GM21786 (cell line): ENCODE measurements around the gene CTDSP1.

Source experiments
- ATAC-seq: cut with Tn5 transposase; IDR thresholded peaks from one replicate; pipeline ENCODE4 v1.9.1; 2021; ENCODE audit not compliant: unreplicated experiment

CTDSP1 gene

DNA sequence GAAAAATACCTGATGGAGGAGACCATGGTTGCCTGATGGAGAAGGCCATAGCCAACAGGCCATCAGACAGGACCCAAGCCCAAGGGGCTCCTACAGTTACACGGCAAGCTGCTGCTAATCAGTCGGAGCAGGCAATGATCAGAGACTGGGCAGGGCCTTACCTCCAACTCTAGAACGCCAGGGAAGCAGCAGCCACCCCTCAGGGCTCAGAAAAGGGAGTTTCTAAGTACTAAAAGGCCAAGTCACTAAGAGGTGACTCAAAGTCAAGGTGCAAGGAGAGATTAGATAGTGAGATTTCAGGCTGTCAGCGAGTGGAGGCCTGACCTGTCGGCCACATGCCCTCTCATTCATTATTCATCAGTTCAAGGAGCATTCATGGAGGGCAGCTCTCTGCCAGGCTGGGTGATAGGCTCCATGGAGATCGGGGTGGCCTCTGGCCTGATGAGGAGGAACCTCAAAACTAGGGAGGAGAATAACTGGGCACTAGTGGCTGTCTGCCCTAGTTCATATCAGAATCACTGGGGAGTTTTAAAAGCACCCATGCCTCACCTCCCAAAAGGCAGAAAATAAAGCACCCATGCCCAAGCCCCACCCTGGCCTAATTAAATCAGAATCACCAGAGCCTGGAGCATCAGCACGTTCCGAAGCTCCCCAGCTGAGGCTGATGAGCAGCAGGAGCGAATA, 22.9 kb downstream of the CTDSP1 start:
- ATAC-seq, result no peak

DNA sequence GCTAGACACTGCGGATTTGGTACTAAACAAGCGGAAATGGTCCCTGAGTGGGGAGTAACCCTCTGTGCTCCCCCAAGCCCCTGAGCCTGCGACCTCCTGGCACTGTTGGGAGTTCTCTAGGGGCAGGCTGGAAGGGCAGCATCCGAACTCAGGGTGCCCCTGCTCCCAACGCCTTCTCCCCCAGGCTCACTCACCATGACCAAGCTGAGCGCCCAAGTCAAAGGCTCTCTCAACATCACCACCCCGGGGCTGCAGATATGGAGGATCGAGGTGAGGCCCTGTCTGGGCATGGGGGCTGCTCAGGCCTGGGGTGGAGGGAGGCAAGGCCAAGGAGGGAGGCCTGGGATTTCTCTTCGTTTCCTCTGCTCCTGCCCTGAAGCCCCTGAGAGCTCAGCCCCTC, 23.9 kb downstream of the CTDSP1 start:
- ATAC-seq, result no peak

DNA sequence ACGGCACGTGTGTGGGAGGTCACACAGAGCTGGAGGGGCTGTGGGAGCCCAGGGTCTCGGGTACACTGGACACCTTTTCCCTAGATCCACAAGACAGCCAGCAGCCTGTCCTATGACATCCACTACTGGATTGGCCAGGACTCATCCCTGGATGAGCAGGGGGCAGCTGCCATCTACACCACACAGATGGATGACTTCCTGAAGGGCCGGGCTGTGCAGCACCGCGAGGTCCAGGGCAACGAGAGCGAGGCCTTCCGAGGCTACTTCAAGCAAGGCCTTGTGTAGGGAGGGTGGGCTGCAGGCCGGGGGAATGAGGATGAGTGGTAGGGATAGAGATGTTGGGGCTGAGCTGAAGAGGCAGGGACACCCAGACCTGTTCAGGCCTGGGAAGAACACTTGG, 25.9 kb downstream of the CTDSP1 start:
- no peak for ATAC-seq

DNA sequence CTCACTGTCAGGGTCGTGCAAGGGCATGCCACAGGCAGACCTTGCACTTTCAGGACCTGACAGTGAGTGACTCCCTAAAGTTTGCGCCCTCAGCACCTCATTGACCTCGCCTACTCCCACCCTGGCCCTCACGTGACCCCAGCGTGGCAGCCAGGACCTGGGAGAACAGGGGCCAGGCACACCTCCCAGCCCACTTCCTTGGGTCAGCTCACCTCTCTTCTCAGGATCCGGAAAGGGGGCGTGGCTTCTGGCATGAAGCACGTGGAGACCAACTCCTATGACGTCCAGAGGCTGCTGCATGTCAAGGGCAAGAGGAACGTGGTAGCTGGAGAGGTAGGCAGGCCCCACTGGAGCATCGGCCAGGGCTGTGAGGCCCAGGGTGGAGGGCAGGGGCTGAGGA, 28.1 kb downstream of the CTDSP1 start:
- no peak for ATAC-seq

DNA sequence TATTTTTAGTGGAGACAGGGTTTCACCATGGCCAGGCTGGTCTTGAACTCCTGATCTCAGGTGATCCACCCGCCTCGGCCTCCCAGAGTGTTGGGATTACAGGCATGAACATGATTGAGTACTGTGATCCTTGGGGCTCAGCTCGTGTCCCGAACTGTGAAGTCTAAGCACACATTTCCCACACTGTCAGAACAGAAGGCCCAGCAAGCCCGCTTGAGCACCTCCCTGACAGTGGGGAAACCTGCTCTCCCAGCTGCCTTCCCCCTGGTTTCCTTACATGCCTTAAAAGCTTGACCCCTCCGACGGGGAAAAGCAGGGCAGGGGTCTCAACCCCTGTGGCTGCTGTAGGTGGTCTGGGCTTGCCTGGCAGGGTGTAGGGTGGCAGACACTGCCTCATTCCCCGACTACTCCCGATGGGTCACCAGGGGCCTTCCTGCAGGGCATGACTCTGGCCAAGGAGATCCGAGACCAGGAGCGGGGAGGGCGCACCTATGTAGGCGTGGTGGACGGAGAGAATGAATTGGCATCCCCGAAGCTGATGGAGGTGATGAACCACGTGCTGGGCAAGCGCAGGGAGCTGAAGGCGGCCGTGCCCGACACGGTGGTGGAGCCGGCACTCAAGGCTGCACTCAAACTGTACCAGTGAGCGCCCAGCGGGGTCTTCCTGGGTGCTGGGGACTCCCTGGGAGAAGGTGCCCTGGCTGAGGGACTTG, 29.3 kb downstream of the CTDSP1 start:
- no peak for ATAC-seq

DNA sequence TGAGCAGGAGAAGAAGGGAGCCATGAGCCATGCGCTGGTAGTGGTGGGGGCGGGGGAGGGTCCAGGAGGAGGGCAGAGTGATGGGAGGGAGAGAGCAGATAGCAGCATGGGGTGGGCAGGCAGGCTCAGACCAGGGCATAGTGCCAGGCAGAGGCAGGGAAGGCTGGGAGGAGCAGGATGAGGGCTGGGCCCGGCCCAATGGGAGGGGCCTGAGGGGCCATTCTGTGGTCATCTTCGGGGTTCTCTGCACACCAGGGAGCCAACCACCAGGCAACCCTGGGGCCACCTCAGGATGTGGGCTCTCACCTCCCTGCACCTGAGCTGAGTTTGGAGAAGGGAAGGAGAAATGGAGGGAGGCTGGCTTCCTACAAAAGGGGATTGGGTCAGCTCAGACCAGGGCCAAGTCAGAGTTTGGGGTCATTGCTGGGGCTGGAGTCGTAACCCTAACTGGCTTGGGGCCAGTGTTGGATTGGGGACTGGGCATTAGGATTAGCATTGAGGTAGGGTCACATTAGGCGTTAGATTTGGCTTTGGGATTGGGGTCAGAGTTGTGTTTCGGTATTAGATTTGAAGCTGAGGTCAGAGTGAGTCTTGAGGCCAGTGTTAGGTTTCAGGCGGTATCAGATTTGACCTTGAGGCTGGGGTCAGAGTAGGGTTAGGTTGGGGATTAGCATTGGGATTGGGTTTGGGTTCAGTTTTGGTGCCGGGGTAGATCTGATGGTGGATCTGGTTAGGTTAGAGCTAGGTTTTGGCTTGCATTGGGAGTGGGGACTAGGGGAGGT, 30.4 kb downstream of the CTDSP1 start:
- no peak for ATAC-seq

DNA sequence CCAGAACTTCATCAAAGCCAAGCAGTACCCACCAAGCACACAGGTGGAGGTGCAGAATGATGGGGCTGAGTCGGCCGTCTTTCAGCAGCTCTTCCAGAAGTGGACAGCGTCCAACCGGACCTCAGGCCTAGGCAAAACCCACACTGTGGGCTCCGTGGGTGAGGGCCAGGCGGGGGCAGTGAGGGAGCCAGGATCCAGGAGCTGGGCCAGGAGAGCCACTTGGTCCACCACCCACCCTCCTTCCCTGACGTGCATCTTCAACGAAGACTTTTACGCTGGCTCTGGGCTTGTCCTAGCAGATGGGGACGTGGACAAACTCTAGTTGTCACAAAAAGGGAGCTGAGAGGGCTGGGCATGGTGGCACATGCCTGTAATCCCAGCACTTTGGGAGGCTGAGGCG, 31.1 kb downstream of the CTDSP1 start:
- ATAC-seq, result no peak

DNA sequence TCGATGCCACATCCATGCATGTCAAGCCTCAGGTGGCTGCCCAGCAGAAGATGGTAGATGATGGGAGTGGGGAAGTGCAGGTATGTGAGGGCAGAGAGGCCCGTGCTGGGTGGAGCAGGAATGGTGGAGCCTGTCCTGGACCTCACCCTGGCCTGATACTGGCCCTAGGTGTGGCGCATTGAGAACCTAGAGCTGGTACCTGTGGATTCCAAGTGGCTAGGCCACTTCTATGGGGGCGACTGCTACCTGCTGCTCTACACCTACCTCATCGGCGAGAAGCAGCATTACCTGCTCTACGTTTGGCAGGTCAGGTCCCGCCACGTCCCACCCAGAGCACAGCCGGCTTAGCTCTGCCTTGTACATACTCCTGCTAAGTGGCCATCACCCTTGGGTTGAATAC, 32.2 kb downstream of the CTDSP1 start:
- ATAC-seq, result no peak

DNA sequence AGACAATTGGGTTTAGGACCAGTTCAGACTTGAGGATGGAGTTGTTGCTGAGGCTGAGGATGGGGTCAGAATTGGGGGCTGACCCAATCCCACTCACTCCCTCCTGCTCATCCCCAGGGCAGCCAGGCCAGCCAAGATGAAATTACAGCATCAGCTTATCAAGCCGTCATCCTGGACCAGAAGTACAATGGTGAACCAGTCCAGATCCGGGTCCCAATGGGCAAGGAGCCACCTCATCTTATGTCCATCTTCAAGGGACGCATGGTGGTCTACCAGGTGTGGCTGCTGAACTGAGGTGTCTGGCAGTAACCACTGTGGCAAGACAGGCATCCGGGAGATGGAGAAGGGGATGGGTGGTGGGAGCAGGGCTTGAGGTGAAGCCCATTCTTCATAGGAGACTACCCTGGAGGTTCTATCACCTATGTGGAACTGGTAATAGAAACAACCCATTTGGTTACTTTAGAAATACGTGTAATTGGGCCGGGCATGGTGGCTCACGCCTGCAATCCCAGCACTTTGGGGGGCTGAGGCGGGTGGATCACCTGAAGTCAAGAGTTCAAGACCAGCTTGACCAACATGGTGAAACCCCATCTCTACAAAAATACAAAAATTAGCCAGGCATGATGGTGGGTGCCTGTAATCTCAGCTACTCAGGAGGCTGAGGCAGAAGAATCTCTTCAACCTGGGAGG, 33.2 kb downstream of the CTDSP1 start:
- ATAC-seq, result no peak

DNA sequence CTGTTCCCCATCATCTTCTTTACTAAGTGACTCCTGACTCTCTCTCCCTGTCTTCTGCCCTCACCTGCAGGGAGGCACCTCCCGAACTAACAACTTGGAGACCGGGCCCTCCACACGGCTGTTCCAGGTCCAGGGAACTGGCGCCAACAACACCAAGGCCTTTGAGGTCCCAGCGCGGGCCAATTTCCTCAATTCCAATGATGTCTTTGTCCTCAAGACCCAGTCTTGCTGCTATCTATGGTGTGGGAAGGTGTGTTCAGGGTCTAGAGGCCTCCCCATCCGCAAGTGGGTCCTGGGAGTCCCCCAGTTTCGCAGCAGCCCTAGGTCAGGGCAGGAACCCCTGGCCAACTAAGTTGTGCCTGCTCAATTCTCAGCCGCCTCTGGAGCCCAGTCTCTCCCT, 34.8 kb downstream of the CTDSP1 start:
- no peak for ATAC-seq

DNA sequence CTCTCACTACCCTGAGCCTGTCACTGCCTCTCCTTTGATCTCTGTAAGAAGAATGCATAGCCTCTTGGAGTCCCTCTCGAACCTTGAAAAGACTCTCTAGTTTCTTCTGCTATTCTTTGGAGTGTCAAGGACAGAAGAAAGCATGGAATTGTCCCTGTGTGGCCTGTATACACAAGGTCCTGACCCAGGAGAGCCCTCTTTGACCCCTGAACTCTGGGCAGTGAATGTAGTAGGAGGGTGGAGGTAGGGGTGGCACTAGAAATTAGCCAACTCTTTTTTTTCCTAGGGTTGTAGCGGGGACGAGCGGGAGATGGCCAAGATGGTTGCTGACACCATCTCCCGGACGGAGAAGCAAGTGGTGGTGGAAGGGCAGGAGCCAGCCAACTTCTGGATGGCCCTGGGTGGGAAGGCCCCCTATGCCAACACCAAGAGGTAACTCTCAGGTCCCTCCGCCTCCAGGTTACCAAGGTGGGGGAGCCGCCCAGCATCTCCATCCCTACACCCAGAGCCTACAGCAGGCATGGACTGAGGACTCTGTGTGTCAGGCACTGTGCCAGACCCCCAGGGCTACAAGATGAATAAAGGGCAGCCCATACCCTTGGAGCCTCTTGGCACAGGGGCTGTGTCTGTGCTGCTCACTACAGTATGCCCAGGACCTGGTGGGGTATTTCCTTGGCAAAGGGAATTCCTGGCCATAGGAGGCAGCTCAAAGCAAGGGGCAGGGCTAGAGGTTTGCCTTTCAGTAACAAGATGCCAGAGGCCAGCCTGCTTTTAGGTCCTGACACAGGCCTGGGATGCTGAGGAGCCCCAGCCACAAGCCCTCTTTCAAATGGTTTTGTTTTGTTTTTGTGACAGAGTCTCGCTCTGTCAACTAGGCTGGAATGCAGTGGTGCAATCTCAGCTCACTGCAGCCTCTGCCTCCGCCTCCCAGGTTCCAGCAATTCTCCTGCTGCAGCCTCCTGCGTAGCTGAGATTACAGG, 35.6 kb downstream of the CTDSP1 start:
- ATAC-seq, result no peak

DNA sequence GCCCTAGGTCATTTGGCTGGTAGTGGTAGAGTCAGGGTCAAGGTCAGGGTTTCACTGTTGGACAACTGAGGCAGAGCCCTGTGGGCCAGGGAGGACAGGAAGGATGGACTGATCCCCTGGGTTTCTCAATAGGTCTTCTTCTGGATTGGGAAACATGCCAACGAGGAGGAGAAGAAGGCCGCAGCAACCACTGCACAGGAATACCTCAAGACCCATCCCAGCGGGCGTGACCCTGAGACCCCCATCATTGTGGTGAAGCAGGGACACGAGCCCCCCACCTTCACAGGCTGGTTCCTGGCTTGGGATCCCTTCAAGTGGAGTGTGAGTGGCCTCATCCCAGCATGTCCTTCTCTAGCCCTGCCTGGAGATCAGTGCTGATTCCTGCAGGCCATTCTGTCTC, 37.3 kb downstream of the CTDSP1 start:
- no peak for ATAC-seq

DNA sequence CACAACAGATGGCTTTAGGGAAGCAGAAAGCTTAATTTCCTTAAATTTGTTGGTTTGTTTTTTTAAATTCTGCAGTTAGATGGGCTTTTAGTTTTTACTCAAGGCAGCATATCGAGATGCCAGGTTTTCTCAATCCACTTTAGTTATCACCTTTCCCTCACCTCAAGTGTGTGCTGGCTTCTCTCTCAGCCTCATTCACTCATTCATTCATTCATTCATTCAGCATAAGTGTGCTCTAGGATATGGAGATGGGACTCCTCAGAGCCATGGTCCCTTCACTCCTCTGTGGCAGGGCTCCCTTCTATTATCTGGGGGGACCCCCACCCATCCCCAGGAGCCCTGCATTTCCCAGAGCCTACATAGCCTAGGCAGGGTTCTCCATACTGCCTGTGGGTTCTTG, 38.3 kb downstream of the CTDSP1 start:
- no peak for ATAC-seq

DNA sequence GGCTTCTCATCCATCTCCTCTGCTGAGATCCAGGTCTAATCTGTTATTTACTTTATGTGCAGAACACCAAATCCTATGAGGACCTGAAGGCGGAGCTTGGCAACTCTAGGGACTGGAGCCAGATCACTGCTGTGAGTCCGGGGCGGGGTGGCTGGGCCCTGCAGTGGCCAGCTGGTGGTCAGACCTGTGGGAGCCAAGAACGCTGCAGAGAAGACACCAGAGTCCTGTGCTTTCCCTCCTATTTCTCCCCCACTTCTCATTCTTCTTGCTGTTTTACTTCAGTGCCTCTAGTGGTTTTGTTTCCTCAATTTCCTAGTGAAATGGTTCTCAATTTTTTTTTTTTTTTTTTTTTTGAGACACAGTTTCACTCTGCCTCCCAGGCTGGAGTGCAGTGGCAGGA, 38.9 kb downstream of the CTDSP1 start:
- ATAC-seq, result no peak

DNA sequence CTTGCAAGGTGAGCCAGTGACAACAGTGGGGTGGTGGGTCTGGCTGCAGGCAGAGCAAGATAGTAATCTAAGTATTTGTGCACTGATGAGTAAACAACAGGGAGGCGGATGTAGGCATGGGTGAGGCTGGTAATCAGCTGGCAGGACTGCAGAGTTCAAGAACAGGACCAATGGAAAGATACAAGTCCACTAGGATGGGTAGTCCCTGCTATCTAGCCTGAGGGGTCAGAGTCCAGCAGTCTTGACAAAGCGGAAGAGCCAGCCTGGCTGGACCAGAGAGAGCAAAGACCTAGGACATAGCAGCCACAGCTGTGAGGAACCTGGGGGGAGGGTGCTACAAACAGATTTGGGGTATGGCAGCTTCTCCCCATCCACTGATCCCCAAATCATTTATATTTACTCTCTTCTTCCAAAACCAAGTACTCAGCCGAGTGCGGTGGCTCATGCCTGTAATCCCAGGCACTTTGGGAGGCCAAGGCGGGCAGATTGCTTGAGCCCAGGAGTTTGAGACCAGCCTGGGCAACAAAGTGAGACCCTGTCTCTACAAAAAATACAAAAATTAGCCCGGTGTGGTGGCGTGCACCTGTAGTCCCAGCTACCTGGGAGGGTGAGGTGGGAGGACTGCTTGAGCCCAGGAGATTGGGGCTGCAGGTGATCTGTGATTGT, 45.2 kb downstream of the CTDSP1 start:
- ATAC-seq, result no peak

DNA sequence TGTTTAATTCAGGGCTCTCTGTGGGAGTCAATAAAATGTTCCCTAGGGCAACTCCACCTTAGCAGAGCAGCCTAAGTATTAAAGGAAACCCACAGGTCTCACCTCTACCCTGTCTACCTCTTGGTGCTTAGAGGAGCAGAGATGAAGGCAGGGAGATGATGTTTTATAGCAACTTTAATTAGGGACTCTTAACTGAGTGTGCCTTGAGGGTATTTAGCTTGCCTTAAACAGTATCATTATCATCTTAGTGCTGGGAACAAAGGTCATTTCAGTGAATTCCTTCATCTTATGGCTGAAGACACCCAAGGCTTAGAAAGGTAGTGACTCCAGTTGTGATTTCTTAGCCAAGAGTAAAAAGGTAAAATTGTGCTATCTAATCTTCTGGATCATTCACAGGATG, 45.9 kb downstream of the CTDSP1 start:
- no peak for ATAC-seq

DNA sequence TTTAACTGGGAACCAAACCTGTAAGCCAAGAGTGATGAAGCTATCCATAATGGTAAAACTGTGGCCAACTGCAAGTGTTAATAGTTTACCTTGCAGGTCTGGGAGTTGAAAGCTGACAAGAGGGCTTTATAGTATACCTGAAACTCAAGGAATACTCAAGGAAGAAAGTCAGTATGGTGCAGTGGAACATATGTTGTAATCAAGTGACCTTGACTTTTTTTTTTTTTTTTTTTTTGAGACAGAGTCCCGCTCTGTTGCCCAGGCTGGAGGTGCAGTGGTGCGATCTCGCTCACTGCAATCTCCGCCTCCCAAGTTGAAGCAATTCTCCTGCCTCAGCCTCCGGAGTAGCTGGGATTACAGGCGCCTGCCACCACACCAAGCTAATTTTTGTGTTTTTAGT, 46.9 kb downstream of the CTDSP1 start:
- ATAC-seq, result no peak

DNA sequence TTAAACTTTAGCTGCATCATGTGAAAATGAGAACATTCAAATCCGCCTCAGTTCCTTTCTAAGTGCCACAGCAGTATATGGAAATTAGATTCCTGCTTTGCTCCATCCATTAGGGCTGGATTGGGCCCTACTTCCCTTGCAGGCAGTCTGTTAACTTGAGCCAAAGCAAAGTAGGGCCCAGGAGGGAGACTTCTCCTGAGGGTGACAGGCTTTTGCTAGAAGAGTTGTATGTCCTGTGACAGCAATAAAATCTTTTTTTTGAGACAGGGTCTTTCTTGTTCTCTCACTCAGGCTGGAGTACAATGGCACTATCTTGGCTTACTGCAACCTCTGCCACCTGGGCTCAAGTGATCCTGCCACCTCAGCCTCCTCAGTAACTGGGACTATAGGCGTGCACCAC, 47.4 kb downstream of the CTDSP1 start:
- no peak for ATAC-seq

DNA sequence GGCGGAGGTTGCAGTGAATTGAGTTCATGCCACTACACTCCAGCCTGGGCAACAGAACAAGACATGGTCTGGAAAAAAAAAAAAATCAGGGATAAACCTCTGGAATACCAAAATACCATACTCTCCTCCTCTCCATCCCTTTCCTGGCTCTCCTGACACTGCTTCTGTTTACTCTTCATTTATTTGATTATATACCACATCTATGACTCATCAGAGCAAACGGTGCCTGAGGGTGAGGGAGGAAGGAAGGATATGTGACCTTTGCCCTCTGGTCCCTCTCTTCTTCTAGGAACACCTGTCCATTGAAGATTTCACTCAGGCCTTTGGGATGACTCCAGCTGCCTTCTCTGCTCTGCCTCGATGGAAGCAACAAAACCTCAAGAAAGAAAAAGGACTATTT, 49.3 kb downstream of the CTDSP1 start:
- ATAC-seq, result no peak

DNA sequence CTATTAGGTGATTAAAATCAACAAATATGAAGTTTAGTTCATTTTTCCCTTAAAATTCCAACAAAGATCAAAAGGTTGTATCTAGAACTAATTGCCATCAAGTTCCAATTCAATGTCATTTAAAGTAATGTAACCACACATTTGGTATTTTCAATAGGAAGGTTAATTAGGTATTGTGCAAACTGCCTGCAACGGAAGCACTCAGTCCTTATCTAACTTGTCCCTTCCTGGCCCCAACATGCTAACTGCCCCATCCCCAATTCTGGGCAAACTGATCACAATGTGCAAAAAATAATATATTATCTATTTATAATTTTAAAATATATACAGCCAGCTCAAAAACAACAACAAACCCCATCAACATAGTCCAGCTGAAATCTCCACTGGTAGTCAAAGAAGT, 52.4 kb downstream of the CTDSP1 start:
- no peak for ATAC-seq
